GM23248 (cell line): ENCODE results near the gene SIPA1L3.

Experiments
- EZH2 ChIP-seq: fragments of 200-600 bp; sonication (generic); IDR thresholded peaks from 2 replicates; pipeline ENCODE4 v1.6.1; 2018; ENCODE audit warnings: antibody characterized with exemption, mild to moderate bottlenecking; ENCODE audit not compliant: insufficient read depth, poor library complexity, severe bottlenecking
- EZH2phosphoT487 ChIP-seq: fragments of 200-600 bp; sonication (generic); IDR thresholded peaks from 2 replicates; pipeline ENCODE4 v1.6.1; 2018; ENCODE audit warnings: antibody characterized with exemption, moderate library complexity, mild to moderate bottlenecking, low read depth; ENCODE audit not compliant: insufficient read depth

- no peak for TF ChIP-seq EZH2
- TF ChIP-seq EZH2phosphoT487 = no peak
These were observed 139.4 kb downstream of the SIPA1L3 start for GRCh38 chr19:38046254-38047048.
